ENCODE measurements around the gene GREB1.

GREB1 gene

DNA sequence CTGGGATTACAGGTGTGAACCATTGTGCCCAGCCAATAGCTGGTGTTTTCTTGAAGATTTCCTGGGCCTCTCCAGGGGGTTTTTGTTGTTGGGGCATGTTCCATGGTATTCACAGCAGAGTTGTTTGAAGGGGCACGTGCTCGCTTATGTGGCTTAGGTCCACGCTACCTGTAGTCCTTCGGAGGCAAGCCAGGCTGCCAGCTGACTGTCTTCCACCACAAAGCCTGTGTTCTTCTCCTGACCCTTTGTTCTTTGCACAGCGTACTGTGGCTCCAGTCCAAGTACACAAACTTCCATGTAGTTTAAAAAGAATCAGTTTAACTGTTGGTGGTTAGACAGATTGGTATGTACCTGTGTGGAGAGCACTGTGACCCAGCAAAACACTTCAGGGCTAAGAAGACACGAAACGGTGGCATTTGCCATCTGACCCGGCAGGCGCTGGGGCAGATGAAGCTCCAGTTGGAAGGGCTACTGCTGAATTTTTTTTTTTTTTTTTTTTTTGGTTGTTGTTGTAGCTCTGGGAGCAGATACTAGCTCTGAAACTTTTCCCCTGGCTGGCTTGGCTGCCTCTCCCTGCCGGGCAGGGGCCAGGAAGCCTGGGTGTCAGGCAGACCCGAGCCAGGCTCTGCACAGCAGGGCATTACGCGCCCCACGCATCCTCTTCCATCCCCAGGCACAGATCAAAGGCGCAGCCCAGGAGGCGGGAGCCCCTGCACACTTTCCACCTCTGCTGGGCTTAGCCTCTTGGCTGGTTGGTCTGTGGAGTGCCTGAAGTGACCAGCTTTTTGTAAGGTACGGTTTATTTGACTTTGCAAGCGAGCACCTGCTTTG is 5.7 kb downstream of the GREB1 start:
- DNase-seq, result no peak

DNA sequence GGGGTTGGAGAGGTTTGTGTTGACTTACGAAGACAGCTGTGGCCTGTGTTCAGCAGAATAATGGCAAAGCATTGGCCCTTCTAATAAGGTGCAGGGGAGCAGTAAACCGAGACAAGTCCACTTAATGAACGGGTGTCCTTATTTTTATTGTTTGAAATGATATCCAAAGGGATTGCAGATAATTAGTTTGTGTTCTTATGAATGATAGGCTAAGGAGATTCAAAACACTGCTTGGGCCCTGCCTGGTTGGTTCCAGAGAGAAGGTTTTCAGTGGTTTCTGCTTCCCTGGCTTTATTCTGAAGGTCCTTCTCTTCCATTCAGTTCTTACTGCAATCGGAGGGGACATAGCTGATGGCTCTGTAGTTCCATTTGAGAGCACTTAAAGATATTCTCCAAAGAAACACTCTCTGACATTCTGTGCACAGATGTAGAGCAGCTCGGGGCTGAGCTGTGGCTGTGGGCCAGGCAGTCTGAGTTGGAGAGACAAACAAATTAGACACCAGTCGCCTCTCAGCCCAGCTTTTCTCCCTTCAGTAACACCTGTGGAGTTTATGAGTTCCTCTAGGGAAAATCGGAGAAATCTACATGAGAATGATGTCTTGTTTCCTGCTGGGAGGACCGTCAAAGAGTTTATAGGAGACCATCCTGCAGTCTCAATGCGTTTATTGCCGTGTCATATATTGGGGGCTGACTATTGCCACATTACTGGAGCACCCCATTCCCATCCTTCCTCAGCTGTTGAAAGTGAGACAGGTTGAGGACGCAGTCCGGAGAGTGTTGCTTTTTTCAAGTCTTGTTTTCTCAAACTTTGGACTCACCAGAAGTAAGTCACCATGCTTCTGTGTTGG is 6.5 kb downstream of the GREB1 start:
- DNase-seq, result no peak

DNA sequence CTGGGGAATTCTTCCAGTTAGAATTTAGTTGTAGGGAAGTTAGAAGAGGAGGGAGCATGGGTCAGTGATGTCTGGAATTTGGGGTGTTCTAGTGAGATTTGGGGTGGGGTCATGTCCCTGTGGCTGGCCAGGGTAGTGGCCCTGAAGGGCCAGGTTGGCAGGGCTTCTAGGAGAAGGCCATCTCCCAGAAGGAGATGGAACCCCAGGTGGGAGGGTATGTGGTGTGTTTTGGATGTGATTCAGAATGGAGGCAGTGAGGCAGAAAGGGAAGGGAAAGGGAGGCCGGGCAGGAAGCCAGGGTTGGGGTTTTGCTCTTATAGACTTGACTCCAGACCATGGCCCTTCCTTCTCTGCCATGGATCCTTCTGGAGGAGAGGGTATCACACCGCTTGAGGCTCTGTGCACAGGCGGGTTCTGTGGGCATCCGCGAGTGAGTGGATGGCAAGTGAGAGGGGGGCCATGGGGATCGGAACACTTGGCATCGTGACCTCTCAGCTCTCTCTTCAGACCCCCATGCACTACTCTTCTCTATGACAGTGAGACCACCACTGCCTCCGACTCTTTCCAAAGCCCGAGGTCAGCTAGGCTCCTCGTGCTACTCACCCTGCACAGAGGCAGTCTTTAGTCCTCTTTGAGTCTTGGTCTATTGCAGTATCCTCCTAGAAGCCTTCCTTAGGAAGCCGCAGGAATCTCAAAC is 7.3 kb downstream of the GREB1 start:
- DNase-seq, result no peak

DNA sequence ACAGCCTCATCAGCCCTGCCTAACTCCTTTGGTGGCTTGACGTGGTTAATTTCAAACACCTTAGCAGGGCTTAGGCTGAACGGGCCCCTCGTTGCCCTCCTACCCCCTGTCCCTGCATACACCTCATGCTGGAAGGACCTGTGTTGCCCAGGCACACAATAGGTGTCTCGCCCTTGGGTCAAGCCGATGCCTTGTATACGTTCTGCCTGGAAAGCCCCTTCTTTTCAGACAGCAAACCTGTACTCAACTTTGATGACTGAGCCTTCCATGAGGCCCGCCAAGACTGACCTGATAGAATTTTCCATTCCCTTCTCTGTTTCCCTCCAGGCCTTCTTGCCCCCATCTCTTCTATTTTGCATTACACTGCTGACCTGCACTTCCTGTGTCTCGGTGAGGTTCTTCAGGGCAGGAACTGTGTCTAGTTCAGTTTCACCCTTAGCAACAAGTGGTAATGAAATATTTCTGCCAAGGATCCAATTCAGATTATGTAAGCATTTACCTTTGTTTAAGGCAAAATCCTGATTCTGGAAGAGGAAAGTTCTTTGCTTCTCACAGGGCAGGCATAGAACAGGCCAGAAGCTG is 7.9 kb downstream of the GREB1 start:
- DNase-seq, result no peak

DNA sequence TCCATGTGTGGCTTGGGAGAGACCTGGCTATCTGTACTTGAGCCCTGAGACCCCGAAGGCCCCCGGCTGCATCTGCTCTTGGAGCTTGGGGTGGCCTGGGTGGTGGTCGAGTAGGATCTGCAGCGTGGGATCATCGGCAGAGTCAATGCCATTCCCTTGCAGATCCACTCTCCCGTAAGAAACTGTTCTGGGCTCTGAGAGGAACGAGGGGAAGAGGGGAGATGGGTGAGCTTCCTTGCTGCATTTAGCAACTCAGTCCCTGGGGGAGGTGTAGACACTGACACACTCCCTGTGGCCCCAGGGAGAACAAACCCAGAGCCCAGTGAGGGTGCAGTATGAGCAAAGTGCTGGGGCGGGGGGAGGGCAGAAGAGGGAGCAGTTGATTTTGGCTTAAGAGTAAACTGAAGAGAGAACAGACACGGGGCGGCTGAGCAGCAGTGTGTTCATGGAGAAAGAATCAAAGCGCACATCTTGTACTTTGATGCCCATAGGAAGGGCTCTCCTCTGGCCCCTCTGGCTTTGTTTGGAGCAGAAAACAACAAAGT is 8.5 kb downstream of the GREB1 start:
- DNase-seq, result no peak

DNA sequence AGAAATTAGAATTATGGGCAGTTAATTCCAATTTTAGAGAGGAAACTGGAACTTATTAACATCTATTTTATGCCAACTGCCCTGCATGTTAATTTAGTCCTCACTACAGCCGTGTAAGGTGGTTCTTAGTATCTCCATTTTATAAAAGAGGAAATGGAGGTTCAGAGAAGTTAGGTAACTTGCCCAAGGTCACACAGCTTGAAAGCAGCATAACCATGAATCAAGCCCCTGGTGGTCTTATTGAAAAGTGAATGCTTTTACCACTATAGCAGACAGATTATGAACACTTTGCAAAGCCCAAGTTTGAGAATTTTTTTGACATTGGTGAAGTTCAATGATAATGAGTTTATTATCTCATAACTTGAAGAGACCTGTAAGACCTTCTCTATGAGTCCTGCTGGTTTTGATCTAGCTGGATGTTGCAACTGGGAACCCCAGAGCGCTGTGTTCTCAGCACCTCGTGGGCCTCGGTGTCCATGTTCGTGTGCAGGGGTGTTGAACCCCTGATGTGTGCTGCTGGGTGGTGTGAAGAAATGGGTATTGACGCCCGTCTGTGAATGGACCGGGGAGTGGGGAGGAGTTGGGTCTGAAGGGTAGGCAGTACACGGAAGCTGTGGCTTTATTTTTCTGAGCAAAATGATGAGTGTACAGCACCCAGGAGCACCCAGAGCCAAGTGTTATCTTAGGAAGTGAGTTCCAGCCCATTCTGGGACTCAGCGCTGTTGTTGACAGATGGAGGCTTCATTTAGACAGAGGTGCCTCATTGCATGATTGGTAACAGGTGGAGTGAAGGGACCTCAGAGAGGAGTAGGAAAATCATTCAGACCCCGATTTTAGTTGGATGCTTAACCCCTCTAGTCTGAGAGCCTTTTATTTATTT is 9.7 kb downstream of the GREB1 start:
- no peak for DNase-seq

DNA sequence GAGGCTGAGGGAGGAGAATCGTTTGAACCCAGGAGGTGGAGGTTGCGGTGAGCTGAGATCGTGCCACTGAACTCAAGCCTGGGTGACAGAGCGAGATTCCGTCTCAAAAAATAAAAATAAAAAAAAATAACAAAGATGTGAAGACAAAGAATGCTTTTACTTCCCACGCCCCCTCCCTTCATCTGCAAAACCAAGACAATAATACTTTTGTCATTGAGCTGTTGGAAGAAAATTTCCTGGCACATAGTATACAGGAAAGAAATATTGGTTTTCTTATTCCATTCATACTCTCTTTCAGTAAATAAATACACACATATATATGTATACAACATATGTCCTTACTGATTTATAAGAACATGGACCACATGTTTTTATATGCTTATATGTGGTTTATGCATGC is 12.2 kb downstream of the GREB1 start:
- no peak for DNase-seq

DNA sequence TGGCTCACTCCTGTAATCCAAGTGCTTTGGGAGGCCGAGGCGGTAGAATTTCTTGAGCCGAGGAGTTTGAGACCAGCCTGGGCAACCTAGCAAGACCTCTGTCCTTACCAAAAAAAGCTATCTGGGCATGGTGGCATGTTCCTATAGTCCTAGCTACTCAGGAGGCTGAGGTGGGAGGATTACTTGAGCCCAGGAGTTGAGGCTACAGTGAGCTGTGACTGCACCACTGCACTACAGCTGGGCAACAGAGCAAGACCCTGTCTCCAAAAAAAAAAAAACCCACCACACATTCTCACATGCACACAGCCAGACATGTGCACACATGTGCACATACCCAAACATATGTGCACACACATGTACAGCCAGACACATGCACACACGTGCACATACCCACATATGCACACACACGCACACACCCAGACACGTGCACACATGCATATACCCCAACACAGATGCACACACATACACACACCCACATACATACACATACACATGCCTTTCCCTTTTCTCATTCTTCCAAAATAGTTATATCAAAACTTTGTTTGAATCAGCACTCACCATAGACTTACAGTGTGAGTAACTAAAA is 14.2 kb downstream of the GREB1 start:
- DNase-seq, result no peak

DNA sequence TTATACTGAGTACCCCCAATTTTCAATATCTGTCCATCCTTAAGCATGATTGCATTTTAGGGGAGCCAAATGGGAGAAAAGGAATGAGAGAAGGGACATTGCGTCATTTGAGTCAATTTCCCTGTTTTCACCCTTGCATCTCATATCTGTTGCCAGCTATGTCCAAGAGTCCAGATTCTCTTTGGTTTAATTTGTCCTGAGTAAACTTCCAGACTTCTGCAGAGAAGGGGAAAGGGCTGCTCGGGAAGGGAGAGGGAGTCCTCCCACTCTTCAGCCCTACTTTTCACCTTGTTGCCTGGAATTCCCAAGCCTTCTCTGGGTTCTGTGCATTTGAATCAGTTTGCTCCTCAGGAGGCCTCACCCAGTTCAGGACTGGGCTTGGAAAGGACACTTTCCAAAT is 16.5 kb downstream of the GREB1 start:
- DNase-seq, result no peak

DNA sequence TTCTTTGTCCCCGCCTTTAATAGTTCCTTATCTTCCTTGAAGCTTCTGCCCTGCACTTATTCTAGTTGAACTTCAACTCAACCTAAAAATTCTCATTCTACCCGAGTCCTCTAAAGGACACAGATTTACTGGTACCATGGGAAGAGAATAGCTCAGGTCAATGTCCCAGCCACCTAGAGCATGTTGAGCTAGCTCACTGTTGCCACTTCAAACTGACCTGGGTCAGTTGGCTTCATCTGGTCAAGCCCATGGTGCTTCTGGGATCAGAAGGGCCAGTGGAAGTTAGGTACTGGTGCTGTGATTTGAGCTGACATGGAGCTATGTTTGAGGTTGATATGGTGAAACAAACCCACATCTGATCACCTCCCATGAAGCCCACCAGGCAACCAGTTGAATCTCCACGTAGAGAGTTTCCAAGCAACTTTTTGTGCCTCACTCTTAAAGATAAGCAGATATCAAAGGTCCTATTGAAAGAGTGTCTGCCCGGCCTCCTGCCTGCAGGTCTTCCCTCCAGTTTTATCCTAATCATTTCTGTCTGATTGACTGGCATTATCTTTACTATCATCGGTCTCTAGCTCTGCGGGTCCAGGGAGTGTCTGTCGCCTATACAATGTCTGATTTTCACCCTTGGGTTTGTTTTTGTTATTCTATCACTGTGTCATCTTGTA is 17.2 kb downstream of the GREB1 start:
- DNase-seq, result no peak

DNA sequence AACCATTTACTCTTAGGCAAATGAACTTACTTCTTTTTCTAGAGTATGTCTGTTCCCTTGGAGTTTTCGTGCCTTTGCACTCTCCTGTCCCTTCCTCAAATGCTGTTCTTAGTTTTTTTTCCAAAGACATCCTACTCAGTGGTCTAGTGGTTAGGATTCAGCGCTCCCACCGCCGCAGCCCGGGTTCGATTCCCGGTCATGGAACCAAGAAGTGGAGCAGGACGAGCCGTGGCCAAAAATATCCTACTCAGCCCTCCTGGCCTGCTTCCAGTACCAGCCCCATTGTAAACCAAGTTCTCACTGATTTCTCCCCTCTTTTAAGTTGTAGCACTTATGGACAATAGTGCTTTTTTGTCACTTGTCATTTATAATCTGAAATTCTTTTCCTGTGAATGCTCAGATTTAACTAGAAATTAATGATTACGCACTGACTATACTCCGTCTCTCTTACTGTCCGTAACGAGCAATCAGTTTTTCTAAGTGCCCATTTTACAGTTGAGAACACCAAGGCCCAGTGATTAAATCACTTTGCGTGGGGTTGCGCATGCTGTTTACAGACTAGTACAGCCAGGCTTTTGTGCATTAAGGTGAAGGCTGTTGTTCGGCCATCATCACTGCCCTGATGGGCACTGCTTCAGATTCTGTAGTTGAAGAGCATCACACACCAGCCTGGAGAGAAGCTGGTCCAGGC is 17.9 kb downstream of the GREB1 start:
- no peak for DNase-seq

DNA sequence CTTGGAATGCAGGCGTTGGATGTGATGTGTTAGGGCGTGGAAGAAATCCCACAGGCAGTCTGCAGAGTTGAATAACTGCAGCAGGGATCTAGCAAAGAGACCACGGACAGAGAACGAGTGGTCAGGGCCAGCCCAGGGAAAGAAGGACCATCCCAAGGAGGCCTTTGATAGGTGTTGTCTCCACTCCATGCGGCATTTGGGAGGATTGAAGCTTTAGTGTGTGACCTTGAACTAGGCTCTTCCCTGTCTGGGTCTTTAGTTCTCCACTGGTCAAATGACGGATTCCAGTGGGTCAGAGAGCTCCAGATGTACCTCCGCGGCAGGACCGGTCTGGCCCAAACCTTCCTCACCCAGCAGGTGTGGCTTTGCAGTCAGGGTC is 18.4 kb downstream of the GREB1 start:
- no peak for DNase-seq

DNA sequence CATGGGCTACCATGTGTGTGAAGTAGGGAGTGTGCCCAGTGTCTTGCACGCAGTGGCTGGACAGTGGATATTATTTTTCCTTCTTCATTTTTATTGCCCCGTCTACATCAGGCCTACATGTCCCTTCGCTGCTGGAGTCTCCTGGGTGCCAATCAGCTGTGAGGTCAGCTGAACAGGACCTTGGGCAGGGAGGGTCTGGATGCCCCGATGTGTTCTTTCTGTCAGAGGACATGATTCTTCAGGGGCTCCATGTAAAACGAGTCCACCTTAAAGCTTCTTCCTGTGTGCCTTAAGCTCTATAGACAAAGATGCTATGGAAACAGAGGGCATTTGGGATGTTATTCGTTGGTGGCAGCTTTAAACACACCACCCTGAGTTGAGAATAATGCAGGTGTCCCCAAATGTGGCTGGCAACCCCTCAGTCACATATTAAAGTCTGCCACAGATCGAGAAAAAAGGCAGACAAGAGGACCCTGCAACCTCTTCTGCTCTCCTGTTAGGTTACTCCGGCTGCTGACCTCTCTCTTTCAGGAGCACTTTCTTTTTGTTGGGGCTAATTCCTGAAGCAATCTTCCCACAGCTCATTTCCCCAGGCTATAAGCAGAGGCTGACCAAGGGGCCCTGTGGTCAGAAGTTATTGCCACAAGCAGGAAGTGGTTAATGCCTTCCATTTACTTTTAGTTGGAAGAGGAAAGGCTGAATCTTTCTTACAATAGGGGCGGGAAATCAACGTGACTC is 20.0 kb downstream of the GREB1 start:
- no peak for DNase-seq

DNA sequence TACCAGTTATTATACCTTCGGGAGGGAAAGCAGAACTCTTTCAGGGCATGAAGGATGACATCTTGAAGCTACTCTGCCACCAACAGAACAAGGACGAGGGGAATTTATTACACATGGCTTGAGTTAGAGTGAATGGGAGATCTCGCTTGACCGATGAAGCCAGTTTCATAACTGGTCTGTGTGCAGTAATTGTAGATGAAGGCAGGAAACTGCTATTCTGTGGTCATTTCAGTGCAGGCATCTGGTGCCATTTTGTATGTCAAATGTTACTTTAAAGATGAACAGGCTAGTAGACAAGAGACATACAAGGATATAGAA is 20.5 kb downstream of the GREB1 start:
- no peak for DNase-seq

DNA sequence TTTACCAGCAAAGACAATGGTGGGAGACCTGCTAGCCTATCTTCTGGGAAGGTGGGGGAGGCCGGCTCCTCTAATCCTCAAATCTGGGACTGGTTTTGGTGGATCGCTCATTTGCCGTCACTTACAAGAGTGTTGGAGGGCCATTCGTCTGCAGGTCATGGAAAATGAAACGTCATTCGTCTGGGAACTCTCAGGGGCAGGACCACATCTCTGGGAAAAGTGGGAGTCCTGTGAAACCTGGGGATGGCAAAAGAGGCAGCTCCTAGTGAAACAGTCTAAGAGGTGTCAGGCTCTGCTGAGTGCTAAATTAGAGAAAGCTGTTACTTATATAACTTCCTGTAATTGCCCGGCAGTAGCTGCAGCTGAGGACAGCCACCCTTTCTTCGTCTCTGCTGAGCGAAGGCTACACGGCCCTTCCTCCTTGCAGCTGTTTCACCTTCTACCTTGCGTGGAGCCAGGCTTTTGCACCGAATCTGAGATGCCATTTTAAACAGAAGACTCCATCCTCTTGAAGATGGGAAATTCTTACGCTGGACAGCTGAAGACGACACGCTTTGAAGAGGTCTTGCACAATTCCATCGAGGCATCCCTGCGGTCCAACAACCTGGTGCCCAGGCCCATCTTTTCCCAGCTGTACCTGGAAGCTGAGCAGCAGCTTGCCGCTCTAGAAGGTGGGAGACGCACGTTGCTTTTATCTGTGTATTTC is 22.4 kb downstream of the GREB1 start:
- DNase-seq, result no peak

DNA sequence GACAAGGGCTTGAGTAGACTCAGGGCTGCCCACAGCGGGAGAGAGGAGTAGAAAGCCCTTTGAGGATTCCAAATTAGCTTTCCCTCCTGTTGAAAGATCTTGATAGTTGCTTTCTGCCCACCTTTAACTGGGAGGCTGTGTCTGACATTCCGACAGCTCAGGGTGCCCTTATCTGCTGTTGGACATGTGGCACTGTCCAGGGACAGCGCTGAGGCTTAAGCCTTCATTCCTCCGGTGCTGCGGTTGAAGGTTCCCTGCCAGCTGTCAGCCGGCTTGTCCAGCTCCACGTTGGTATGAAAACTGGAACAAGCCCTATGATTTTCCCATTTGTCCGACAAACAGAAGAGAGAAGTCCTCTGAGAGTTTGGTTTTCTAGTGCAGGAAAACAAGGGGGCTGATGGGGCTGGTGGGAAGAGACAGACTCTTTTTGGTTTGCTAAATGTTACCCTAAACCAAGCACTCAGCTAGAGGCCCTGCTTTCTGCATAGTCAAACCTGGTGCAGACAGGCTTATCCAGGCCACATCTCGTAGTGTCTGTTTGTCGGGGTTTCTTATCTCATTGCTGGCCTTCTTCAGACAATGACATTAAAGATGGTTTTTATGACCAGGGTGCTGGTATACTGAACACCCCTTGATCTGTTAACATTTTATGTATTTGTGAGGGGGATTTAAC is 24.5 kb downstream of the GREB1 start:
- DNase-seq, result no peak

DNA sequence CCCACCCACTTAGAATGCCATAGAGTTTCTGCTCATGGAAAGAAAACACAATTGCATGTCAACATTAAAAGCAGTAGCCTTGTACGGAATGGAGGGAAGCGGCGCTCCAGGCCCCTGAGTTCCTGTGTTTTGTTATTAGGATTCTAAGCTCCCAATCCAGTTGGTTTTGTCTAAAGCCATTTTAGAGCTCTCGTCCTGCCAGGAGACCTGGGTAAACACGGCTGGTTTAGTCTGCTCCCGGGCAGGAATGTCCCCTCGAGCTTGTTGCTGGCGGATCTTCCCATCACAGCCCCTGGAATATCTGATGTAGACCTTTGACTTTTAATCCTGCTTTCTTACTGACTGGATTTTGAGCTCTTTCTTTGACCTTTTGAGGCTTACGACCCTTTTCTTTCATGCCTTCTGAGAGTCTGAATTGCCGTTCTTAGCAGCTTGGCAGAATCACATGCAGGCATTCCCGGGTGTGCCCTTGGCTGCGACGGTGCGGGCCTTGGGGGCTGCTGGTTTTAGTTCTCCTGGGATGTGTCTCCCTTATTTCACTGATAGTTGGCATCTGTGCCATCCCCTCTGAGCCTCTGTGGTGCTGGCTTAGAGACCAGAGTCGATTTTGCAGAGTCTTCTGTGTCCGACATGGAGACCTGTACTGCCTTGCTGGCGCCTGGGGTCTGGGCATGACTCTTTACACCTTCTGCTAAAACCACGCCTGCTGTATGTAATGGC is 25.4 kb downstream of the GREB1 start:
- no peak for DNase-seq

DNA sequence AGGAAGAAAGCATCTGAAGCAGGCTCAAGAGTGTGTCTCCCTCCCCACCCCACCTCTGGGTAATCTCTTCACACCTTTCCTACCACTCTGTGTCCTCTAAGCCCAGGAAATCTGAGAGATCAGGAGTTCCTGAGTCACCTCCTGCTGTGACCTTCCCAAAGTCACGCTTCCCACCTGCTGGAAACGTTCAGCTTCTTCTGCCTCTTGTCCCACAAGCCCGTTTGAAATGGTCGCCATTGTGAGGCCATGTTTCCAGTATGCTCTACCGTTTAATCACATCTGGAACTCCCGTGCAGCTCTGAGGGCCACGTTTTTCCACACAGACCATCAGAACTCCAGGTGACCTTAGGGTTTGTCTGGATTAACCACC is 25.9 kb downstream of the GREB1 start:
- DNase-seq, result no peak

Measured in SIG-M5 (cell line).